GM18502 (cell line): ENCODE results near the gene MADCAM1.
"Not testable (repeated sequence)": the region's sequence is repeated elsewhere in the genome, so short reads cannot be mapped to it uniquely, and the experiment has no call there.

Experiments
- ATAC-seq: cut with Tn5 transposase; IDR thresholded peaks from one replicate; pipeline ENCODE4 v1.9.1; 2021; ENCODE audit warnings: mild to moderate bottlenecking; ENCODE audit not compliant: unreplicated experiment, poor library complexity

MADCAM1 gene

GRCh38 chr19:464208-464545 lies 32.1 kb upstream of the MADCAM1 start:
- no peak for ATAC-seq

GRCh38 chr19:465056-465816 lies 31.1 kb upstream of the MADCAM1 start:
- no peak for ATAC-seq

- ATAC-seq: no peak
Observed at GRCh38 chr19:467554-467953, 28.7 kb upstream of the MADCAM1 start.

- no peak for ATAC-seq
Observed at GRCh38 chr19:468587-469256, 27.6 kb upstream of the MADCAM1 start.

GRCh38 chr19:469833-470232 lies 26.5 kb upstream of the MADCAM1 start:
- no peak for ATAC-seq

GRCh38 chr19:470701-471100 lies 25.6 kb upstream of the MADCAM1 start:
- ATAC-seq: no peak

GRCh38 chr19:472005-472858 lies 24.1 kb upstream of the MADCAM1 start:
- ATAC-seq: no peak

GRCh38 chr19:474126-475078 lies 21.9 kb upstream of the MADCAM1 start:
- no peak for ATAC-seq

- no peak for ATAC-seq
Observed at GRCh38 chr19:475360-475759, 20.9 kb upstream of the MADCAM1 start.

- no peak for ATAC-seq
Observed at GRCh38 chr19:478236-478903, 17.9 kb upstream of the MADCAM1 start.

- ATAC-seq: no peak
Observed at GRCh38 chr19:478976-479375, 17.3 kb upstream of the MADCAM1 start.

GRCh38 chr19:480016-480855 lies 16.1 kb upstream of the MADCAM1 start:
- ATAC-seq: no peak

GRCh38 chr19:481100-481499 lies 15.2 kb upstream of the MADCAM1 start:
- not testable (repeated sequence) for ATAC-seq

GRCh38 chr19:482186-483041 lies 13.9 kb upstream of the MADCAM1 start:
- ATAC-seq: no peak

- no peak for ATAC-seq
Observed at GRCh38 chr19:483332-484072, 12.8 kb upstream of the MADCAM1 start.

GRCh38 chr19:484494-484893 lies 11.8 kb upstream of the MADCAM1 start:
- ATAC-seq: no peak

- ATAC-seq: no peak
Observed at GRCh38 chr19:485077-485476, 11.2 kb upstream of the MADCAM1 start.
